Measurements from ENCODE around the gene KDM1B.
"Not testable (repeated sequence)": the region's sequence is repeated elsewhere in the genome, so short reads cannot be mapped to it uniquely, and the experiment has no call there.

Gene KDM1B

GRCh38 chr6:18148304-18149025 is 6.8 kb upstream of the KDM1B start:
- DNase-seq (ENCODE audit: low spot score) = peak; percentile 35

- DNase-seq (ENCODE audit: low spot score) = not testable (repeated sequence)
Measured at GRCh38 chr6:18151391-18151790, 3.8 kb upstream of the KDM1B start.

DNA sequence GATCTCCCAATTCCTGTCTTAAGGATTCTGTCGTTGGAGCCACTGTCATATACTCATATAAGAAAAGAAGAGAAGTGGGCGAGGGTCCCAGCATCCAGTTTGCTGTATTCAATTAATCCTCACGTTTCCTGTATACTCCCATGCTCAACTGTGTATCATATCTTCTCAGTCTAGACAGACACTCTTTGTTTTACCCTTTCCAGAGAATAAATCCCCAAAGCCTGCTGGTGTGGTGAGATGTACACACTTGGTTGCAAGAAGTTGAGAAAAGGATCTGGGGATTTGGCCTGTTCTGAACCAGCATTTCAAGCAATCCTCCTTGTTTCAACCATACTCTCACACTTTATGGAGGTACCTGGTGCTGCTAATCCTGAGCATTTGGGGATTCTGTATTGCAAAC is 3.4 kb upstream of the KDM1B start:
- DNase-seq (ENCODE audit: low spot score) = no peak

DNA sequence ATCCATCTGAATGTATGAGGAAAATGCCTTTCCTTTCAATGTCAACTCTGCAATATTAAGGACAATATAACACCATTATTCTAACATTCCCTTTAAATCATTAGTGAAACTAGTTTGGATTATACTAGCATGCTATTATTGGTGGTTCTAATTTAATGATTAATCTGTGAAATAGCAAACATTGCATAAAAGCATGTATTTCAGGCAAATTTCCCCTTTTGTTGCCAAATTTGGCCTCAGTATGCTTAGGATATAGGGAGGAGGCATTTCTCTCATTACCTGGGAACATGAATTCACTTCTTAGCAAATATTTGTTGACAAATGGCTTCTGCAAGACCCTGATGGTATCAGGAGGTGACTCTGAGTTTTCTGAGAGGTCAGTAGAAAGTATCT is 1.9 kb upstream of the KDM1B start:
- no peak for DNase-seq (ENCODE audit: low spot score)

DNA sequence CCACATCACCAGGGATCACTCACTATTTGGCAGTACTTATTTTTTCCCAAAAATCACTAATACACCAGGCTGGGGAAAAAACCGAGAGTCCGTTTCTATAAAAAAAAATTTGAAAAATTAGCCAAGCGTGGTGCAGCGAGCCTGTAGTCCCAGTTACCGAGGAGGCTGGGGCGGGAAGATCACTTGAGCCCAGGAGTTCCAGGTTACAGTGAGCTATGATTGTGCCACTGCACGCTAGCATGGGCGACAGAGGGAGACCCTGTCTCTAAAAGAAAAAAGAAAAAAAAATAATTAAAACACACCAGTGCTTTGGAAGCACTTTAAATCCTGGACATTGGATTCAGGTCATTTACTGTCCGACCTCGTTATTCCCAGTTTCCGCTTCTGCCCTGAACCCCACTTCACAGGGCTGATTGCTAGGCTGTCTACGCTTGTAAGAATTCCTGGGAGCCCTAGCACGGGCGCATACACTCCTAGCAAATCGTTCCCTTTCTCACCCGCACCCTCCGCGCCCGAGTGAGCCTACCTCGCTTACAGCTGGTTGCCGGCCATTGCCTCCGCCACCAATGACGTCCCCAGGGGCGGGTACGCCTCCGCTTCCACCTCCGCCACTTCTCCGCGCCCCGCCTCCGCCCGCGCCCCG is 594 bp upstream of the KDM1B start, which contains the start of gene TPMT:
Gene TPMT (minus strand): TSS at position 571 of the 643 bp plus-strand sequence. CDS start 5,950 bp downstream, outside the sequence.
- no peak for DNase-seq (ENCODE audit: low spot score)

- DNase-seq (ENCODE audit: low spot score) = peak; percentile 36
Measured at GRCh38 chr6:18155864-18156421, 721 bp downstream of the KDM1B start.

DNA sequence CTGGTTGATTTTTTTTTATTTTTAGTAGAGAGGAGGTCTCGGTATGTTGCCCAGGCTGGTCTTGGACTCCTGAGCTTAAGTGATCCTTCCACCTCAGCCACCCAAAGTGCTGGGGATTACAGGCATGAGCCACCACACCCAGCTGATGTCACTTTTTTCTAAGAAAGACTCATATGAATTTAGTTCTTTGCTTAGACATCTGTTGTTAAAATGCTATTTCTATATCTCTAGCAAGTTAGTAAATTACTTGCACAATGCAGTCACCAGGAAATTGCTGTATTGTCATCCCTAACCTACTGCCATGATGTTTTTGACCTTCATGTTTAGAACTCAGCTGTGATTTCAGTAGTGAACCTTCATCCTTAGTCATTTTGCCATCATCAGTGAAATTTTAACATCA is 5.7 kb downstream of the KDM1B start:
- no peak for DNase-seq (ENCODE audit: low spot score)

DNA sequence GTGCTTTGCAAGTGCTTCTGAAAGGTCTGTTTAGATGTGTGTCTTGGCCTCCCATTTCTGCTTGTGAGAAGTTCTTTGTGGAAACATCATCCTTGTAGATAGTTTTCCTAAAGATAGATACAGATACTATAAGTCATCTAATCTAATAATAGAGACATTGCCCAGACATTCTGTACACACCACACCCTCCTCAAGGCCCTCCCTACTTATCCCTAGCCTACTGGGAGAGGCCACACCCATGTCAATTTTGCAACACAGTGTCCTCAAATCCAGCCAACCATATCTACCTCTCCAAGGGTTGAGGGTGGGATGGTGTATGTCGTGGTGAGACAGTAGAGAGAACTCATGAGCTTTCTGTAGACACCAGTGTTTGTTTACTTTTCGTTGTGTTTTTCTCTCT is 6.2 kb downstream of the KDM1B start:
- peak; percentile 34 for DNase-seq (ENCODE audit: low spot score)

DNA sequence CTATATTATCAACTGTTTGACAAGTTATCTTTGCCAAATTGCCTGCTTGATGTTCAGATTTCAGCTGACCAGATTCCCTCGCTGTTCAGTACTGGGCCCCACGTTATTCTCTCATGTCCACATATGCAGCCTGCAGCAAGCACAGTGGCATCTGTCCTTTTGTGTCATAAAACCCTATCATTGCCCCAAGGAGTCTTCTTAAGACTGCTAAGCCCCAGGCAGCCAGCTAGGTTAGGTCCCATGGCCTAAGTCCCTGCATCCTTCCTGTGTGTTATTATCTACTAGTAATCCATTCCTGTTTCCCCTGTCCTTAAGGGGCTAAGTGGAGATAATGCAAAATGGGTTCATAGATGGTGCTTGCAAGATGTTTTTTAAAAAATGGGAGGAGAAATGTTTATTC is 7.2 kb downstream of the KDM1B start:
- DNase-seq (ENCODE audit: low spot score) = no peak

DNA sequence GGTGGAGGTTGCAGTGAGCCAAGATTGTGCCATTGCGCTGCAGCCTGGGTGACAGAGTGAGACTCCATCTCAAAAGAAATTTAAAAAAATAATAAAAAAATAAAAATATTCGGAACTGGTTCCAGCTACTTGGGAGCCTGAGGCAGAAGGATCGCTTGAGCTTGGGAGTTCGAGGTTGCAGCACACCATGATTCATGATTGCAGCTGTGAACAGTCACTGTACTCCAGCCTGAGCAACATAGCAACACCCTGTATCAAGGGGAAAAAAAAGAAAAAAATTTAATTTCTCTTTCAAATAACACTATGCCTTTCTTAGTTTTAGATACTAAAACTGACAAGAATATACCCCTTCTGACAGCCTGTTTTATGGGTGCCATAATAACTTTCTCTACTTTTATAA is 10.5 kb downstream of the KDM1B start:
- DNase-seq (ENCODE audit: low spot score) = no peak

GRCh38 chr6:18166312-18167036 is 11.3 kb downstream of the KDM1B start:
- DNase-seq (ENCODE audit: low spot score) = peak; percentile 38

- DNase-seq (ENCODE audit: low spot score) = no peak
Measured at GRCh38 chr6:18168264-18168663, 13.0 kb downstream of the KDM1B start.

GRCh38 chr6:18171871-18172270 is 16.6 kb downstream of the KDM1B start:
- DNase-seq (ENCODE audit: low spot score) = no peak

GRCh38 chr6:18176198-18176597 is 21.0 kb downstream of the KDM1B start:
- DNase-seq (ENCODE audit: low spot score) = not testable (repeated sequence)

- DNase-seq (ENCODE audit: low spot score) = no peak
Measured at GRCh38 chr6:18177286-18177965, 22.2 kb downstream of the KDM1B start.

DNA sequence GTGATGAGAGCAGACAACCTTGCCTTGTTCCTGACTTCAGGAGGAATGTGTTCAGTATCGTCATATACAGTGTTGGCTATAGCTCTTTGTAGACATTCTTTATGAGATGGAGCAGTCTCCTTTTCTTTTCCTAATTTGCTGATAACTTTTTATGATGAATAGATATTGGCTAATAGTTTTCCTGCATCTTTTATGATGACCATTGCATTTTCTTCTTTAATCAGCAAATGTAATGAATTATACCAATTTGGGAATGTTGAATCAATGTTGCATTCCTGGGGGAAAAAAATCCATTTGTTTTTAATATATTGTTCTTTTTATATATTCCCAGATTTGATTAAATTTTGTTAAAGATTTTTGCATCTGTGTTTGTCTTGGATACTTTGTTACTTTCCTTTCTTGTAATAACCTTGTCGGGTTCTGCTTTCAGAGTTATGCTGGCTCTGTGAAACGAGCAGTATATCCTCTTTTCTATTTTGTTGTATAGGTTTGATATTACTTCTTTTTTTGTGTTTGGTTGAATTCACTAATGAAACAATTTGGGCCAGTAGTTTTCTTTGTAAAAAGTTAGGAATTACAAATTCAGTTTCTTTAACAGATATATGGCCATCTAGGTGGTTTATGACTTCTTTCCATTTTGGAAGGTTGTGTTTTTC is 23.9 kb downstream of the KDM1B start:
- no peak for DNase-seq (ENCODE audit: low spot score)

GRCh38 chr6:18179770-18180356 is 24.6 kb downstream of the KDM1B start:
- DNase-seq (ENCODE audit: low spot score) = no peak

DNA sequence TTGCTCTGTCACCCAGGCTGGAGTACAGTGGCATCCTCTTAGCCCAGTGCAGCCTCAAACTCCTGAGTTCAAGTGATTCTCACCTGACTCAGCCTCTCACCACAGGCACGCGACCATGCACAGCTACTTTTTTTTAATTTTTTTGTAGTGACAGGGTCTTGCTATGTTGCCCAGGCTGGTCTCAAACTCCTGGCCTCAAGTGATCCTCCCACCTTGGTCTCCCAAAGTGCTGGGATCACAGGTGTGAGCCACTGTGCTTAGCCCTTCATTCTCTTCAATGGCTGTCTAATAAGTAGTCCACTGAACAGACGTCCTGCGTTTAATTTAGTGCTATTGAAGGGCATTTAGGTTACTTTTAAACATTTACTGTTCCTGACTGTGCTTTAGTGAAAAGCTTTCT is 27.3 kb downstream of the KDM1B start:
- DNase-seq (ENCODE audit: low spot score) = no peak

DNA sequence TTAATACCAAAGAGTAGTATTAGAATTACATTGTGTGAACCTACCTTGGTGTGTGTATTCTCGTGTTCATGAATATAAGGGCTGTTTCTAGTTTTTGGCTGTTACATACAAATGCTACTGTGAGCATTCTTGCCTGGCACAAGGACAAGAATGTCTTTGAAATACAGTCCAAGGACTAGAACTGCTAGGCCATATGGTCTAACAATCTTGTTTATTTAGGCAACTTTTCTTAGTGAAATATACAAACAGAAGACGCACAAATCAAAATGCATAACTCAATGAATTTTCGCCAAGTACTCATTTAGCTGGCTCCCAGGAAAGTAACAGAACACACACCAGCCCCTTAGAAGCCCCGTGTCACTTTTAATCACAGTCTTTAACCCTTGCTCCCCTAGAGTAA is 28.5 kb downstream of the KDM1B start:
- DNase-seq (ENCODE audit: low spot score) = no peak

GRCh38 chr6:18185624-18186023 is 30.4 kb downstream of the KDM1B start:
- no peak for DNase-seq (ENCODE audit: low spot score)

DNA sequence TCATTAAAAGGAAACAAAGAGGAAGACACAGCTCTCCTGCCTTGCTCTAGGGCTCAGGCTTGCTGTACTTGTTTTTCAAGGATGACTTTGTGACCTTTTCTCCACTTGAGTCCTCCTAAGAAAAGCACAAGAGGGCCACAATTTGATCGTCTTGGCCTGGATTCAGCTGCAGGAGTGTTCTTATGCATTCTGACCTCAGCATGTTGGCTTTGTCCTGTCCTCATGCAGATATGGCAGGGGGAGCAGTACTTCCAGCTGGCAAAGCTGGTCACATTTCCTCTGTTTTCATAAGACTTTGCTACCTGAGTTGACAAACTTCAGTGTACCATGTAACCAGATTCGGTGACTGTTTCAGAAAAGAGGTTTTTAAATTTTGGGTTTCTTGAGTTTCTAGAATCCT is 30.8 kb downstream of the KDM1B start:
- DNase-seq (ENCODE audit: low spot score) = no peak
